HG02678 (cell line): ENCODE results near the gene CROCC2.

Experiments
- ATAC-seq: cut with Tn5 transposase; IDR thresholded peaks from one replicate; pipeline ENCODE4 v1.9.1; 2021; ENCODE audit warnings: mild to moderate bottlenecking, moderate library complexity; ENCODE audit not compliant: unreplicated experiment

The CROCC2 gene

GRCh38 chr2:241008711-241009121 lies 102.6 kb downstream of the CROCC2 start:
- no peak for ATAC-seq

GRCh38 chr2:241009191-241009590 lies 103.1 kb downstream of the CROCC2 start:
- ATAC-seq: no peak

- ATAC-seq: no peak
These were observed 103.7 kb downstream of the CROCC2 start for GRCh38 chr2:241009601-241010530.

GRCh38 chr2:241010531-241011295 lies 104.6 kb downstream of the CROCC2 start:
- ATAC-seq: no peak

- ATAC-seq: no peak
These were observed 105.1 kb downstream of the CROCC2 start for GRCh38 chr2:241011296-241011600.

- ATAC-seq: no peak
These were observed 105.8 kb downstream of the CROCC2 start for GRCh38 chr2:241011751-241012510.

GRCh38 chr2:241014224-241014623 lies 108.1 kb downstream of the CROCC2 start:
- no peak for ATAC-seq

GRCh38 chr2:241014764-241015163 lies 108.6 kb downstream of the CROCC2 start:
- ATAC-seq: no peak

- ATAC-seq: no peak
These were observed 109.3 kb downstream of the CROCC2 start for GRCh38 chr2:241015439-241015838.

- ATAC-seq: no peak
These were observed 111.2 kb downstream of the CROCC2 start for GRCh38 chr2:241017228-241017940.

GRCh38 chr2:241018051-241018891 lies 112.1 kb downstream of the CROCC2 start:
- ATAC-seq: no peak

- no peak for ATAC-seq
These were observed 113.5 kb downstream of the CROCC2 start for GRCh38 chr2:241019441-241020139.

- ATAC-seq: no peak
These were observed 114.1 kb downstream of the CROCC2 start for GRCh38 chr2:241020201-241020600.

- ATAC-seq: no peak
These were observed 114.6 kb downstream of the CROCC2 start for GRCh38 chr2:241020629-241021190.

GRCh38 chr2:241025639-241026038 lies 119.5 kb downstream of the CROCC2 start:
- ATAC-seq: no peak

- no peak for ATAC-seq
These were observed 123.6 kb downstream of the CROCC2 start for GRCh38 chr2:241029599-241030332.

GRCh38 chr2:241030333-241030680 lies 124.2 kb downstream of the CROCC2 start:
- no peak for ATAC-seq

- no peak for ATAC-seq
These were observed 124.7 kb downstream of the CROCC2 start for GRCh38 chr2:241030883-241031282.
